ENCODE data around the gene DSE. TPM values are rescaled to one million over a fixed set of nuclear protein-coding genes. Genes with fewer than 3 reads are reported as not detected.

DSE gene
- total RNA-seq, 1 experiment from 2014 or later = 43.3 TPM

DNA sequence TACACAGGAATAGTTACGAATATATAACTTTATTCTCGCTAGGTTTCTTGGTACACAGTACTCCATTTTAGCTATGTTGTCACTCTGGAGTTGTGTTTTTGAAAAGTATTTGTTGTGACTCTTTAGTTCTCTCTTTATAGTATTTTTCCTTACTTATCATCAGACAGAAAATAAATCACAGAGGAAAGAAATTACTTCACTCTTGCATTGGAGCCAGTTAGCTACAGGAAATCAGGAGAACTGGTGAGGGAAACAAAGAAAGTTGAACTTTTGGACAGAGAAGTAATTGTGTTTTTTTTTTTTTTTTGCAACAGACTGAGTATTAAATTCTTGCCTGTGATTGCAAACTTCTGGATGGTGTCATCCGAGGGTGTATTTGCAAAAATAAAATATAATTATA, 33.9 kb downstream of the DSE start:
- no peaks in the 10 kb centered on the region for H3K9me2 ChIP-seq (ENCODE audit: insufficient read depth)
- H3K36me3 ChIP-seq (ENCODE audit: low read depth) = 0 out of 2 replicates have a peak, but pooled peaks cover 4% of the 10 kb centered on the region
- no peaks in the 10 kb centered on the region for H3K27me3 ChIP-seq (ENCODE audit: insufficient read depth, low read depth)
- no peaks in the 10 kb centered on the region for H3K9me3 ChIP-seq (ENCODE audit: insufficient read depth, low read depth)
- H3F3A ChIP-seq (ENCODE audit: insufficient read depth, low read depth) = no peaks in the 10 kb centered on the region
- H3K4me3 ChIP-seq = no peak overlapping the region
- ChIA-PET CTCF (interaction anchor here (0.6 kb wide), 1 partner anchor 10 kb away, joined by 3 read pairs; no protein-coding TSS in a partner anchor), POLR2A (ENCODE audit: unreplicated experiment) (no interaction called here)
- no peaks in the 10 kb centered on the region for H3K79me2 ChIP-seq (ENCODE audit: low read depth)
- no peaks in the 10 kb centered on the region for H4K20me1 ChIP-seq (ENCODE audit: insufficient read depth)
- no peak overlapping the region for H3K27ac ChIP-seq
- BruUV-seq (replicated peaks) = no TSS peak
- H2AFZ ChIP-seq = no peak overlapping the region
- no peaks in the 10 kb centered on the region for H3K4me1 ChIP-seq (replicated peaks; ENCODE audit: insufficient read depth)
- TF ChIP-seq, protein P1, sequence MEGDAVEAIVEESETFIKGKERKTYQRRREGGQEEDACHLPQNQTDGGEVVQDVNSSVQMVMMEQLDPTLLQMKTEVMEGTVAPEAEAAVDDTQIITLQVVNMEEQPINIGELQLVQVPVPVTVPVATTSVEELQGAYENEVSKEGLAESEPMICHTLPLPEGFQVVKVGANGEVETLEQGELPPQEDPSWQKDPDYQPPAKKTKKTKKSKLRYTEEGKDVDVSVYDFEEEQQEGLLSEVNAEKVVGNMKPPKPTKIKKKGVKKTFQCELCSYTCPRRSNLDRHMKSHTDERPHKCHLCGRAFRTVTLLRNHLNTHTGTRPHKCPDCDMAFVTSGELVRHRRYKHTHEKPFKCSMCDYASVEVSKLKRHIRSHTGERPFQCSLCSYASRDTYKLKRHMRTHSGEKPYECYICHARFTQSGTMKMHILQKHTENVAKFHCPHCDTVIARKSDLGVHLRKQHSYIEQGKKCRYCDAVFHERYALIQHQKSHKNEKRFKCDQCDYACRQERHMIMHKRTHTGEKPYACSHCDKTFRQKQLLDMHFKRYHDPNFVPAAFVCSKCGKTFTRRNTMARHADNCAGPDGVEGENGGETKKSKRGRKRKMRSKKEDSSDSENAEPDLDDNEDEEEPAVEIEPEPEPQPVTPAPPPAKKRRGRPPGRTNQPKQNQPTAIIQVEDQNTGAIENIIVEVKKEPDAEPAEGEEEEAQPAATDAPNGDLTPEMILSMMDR (conservative IDR thresholded peaks at IDR 0.05) = no peak
- TF ChIP-seq EZH2 (IDR thresholded peaks at IDR 0.05; ENCODE audit: low read depth) = no peak
- H3K4me2 ChIP-seq = no peak overlapping the region
- intact Hi-C loops (cut with micrococcal nuclease; ENCODE audit: unreplicated experiment) = no loop called here
- DNase-seq = no peak

DNA sequence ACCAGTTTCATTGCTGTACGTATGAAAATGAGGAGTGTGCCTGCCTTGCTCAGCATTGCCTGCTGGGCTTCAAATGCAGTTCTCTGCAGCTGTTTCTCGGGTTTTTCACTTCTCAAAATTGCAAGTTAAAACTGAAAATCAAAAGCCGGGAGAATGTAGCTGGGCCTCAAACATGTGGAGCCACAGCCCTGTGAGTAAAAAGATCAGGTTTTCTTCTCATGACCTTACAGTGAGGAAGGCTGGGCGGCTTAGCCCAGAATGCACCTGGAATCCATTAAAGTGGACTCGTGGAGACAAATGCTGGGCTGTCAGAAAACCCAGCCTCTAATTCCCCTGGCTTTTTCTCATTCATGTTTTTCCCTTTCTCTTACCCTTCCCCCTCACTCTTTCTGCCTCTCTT, 34.4 kb downstream of the DSE start:
- no peaks in the 10 kb centered on the region for H3K9me3 ChIP-seq (ENCODE audit: insufficient read depth, low read depth)
- ChIA-PET POLR2A (ENCODE audit: unreplicated experiment) (no interaction called here), CTCF (interaction anchor here (0.6 kb wide), 1 partner anchor 10 kb away, joined by 3 read pairs; no protein-coding TSS in a partner anchor)
- BruUV-seq (replicated peaks) = no TSS peak
- H3K4me3 ChIP-seq = no peak overlapping the region
- intact Hi-C loops (cut with micrococcal nuclease; ENCODE audit: unreplicated experiment) = no loop called here
- H3K4me1 ChIP-seq (replicated peaks; ENCODE audit: insufficient read depth) = no peaks in the 10 kb centered on the region
- H3K36me3 ChIP-seq (ENCODE audit: low read depth) = 0 out of 2 replicates have a peak, but pooled peaks cover 4% of the 10 kb centered on the region
- H3F3A ChIP-seq (ENCODE audit: insufficient read depth, low read depth) = no peaks in the 10 kb centered on the region
- H3K27me3 ChIP-seq (ENCODE audit: insufficient read depth, low read depth) = no peaks in the 10 kb centered on the region
- no peak overlapping the region for H3K27ac ChIP-seq
- no peak overlapping the region for H3K4me2 ChIP-seq
- TF ChIP-seq EZH2 (IDR thresholded peaks at IDR 0.05; ENCODE audit: low read depth) = no peak
- TF ChIP-seq, protein P1 (conservative IDR thresholded peaks at IDR 0.05) = no peak
- H4K20me1 ChIP-seq (ENCODE audit: insufficient read depth) = no peaks in the 10 kb centered on the region
- H2AFZ ChIP-seq = no peak overlapping the region
- H3K79me2 ChIP-seq (ENCODE audit: low read depth) = no peaks in the 10 kb centered on the region
- DNase-seq = no peak
- H3K9me2 ChIP-seq (ENCODE audit: insufficient read depth) = no peaks in the 10 kb centered on the region

DNA sequence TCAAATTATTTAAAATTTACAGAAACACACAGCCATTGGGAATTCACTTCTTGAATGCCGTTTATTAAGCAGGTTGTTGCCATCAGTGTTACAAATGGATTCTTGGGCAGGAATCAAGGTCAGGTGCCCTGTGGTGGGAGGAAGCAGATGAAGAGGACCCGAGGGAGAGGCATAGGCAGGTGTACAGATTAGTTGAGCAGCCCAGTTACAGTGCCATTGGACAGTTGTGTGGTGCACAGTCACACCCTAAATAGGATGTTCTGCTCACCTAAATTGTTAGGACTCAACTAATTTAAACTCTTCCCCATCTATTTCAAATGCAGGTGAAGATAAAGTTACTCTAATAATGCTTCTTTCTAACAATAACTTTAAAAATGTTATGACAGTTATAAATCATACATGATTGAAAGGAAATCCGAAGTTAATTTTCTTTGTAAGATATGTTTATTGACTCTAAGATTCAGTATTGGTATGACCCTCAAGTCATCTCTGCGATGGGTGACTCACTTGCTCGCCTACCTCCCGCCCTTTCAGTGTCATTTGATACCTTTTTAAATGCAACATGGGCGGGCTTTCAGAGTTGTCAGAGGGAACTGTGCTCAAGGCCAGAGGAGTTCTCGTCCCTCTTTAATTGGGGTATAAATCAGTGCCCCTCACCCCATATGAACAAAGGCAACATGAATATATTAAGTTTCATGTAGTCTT, 35.1 kb downstream of the DSE start:
- BruUV-seq (replicated peaks) = no TSS peak
- H3K79me2 ChIP-seq (ENCODE audit: low read depth) = no peaks in the 10 kb centered on the region
- no peak overlapping the region for H2AFZ ChIP-seq
- no peak for DNase-seq
- no peaks in the 10 kb centered on the region for H3F3A ChIP-seq (ENCODE audit: insufficient read depth, low read depth)
- H3K4me2 ChIP-seq = no peak overlapping the region
- no peak overlapping the region for H3K27ac ChIP-seq
- no peaks in the 10 kb centered on the region for H3K9me3 ChIP-seq (ENCODE audit: insufficient read depth, low read depth)
- no peaks in the 10 kb centered on the region for H4K20me1 ChIP-seq (ENCODE audit: insufficient read depth)
- no peak overlapping the region for H3K4me3 ChIP-seq
- CTCF ChIA-PET = no interaction called here
- no peaks in the 10 kb centered on the region for H3K36me3 ChIP-seq (ENCODE audit: low read depth)
- intact Hi-C loops (cut with micrococcal nuclease; ENCODE audit: unreplicated experiment) = no loop called here
- H3K4me1 ChIP-seq (replicated peaks; ENCODE audit: insufficient read depth) = no peaks in the 10 kb centered on the region
- H3K9me2 ChIP-seq (ENCODE audit: insufficient read depth) = no peaks in the 10 kb centered on the region
- no peak for TF ChIP-seq EZH2 (IDR thresholded peaks at IDR 0.05; ENCODE audit: low read depth)
- TF ChIP-seq, protein P1 (conservative IDR thresholded peaks at IDR 0.05) = no peak
- H3K27me3 ChIP-seq (ENCODE audit: insufficient read depth, low read depth) = no peaks in the 10 kb centered on the region
- POLR2A ChIA-PET (ENCODE audit: unreplicated experiment) = no interaction called here

All from PC-9 (cell line).